Fibroblast of lung (primary cell): ENCODE data around the gene CCDC182. TPM values are rescaled to one million over a fixed set of nuclear protein-coding genes. Genes with fewer than 3 reads are reported as not detected.

Experiments
- DNase-seq, 2 donors: peaks; one replicate each; pipeline versions ENCODE4 v3.0.0 to v3.0.0-alpha.2; 2010; ENCODE audit warnings: low read depth in 2 of 2
- H2AFZ ChIP-seq: 2 replicates; pipeline ENCODE4 v1.5.1; 2012; ENCODE audit warnings: low read length, control low read depth, inconsistent platforms
- H3K27ac ChIP-seq: 2 replicates; pipeline ENCODE4 v1.5.1; 2011; ENCODE audit warnings: low read length, control low read depth; ENCODE audit not compliant: insufficient read depth
- H3K27me3 ChIP-seq: 2 replicates; pipeline ENCODE4 v1.5.1; 2011; ENCODE audit warnings: mild to moderate bottlenecking, low read length; ENCODE audit not compliant: control insufficient read depth, insufficient read depth
- H3K36me3 ChIP-seq: 2 replicates; pipeline ENCODE4 v1.5.1; 2011; ENCODE audit warnings: low read length; ENCODE audit not compliant: control insufficient read depth, insufficient read depth
- H3K4me1 ChIP-seq: 2 replicates; pipeline ENCODE4 v1.5.1; 2011; ENCODE audit warnings: low read length; ENCODE audit not compliant: control insufficient read depth, insufficient read depth; ENCODE audit errors: extremely low read depth
- H3K4me2 ChIP-seq: 2 replicates; pipeline ENCODE4 v1.5.1; 2011; ENCODE audit warnings: low read length, control low read depth; ENCODE audit not compliant: insufficient read depth; ENCODE audit errors: extremely low read depth
- H3K4me3 ChIP-seq, 4 experiments: fragments of 200-600 bp in 1 of 4; sonication (generic) in 1 of 4; replicated peaks in 1 of 4; 2 replicates each; pipeline ENCODE4 v1.5.1; 2011 to 2016; ENCODE audit warnings: low read length in 4 of 4, low read depth in 3 of 4, mild to moderate bottlenecking in 3 of 4, control low read depth in 2 of 4, inconsistent platforms in 1 of 4, mixed read lengths in 1 of 4; ENCODE audit not compliant: insufficient read depth in 1 of 4; ENCODE audit errors: control extremely low read depth in 1 of 4
- H3K79me2 ChIP-seq: 2 replicates; pipeline ENCODE4 v1.5.1; 2012; ENCODE audit warnings: mild to moderate bottlenecking, low read length, inconsistent platforms; ENCODE audit not compliant: control insufficient read depth, insufficient read depth
- H3K9ac ChIP-seq: 2 replicates; pipeline ENCODE4 v1.5.1; 2011; ENCODE audit warnings: mild to moderate bottlenecking, low read length, control low read depth; ENCODE audit not compliant: insufficient read depth
- H3K9me3 ChIP-seq: 2 replicates; pipeline ENCODE4 v1.5.1; 2012; ENCODE audit warnings: low read depth, low read length; ENCODE audit not compliant: control insufficient read depth, insufficient read depth
- H4K20me1 ChIP-seq: 2 replicates; pipeline ENCODE4 v1.5.1; 2011; ENCODE audit warnings: low read length; ENCODE audit not compliant: control insufficient read depth, insufficient read depth; ENCODE audit errors: extremely low read depth
- EZH2 ChIP-seq: IDR thresholded peaks from 2 replicates; pipeline ENCODE4 v1.5.1; 2012; ENCODE audit warnings: low read length, control low read depth, mild to moderate bottlenecking; ENCODE audit errors: missing control alignments
- polyA minus RNA-seq: library from RNA; depleted of rRNA, polyadenylated mRNA; stranded (reverse); fragments of >200 nt; gene quantifications from 2 replicates; pipeline ENCODE4 v1.2.3, GENCODE V29; 2011; ENCODE audit warnings: low replicate concordance
- polyA plus RNA-seq, 2 donors: library from polyadenylated mRNA; depleted of rRNA in 1 of 2; stranded (reverse) in 1 of 2; unstranded in 1 of 2; fragments of >200 nt; gene quantifications; 2 replicates each; pipeline ENCODE4 v1.2.1, GENCODE V29; 2011 to 2012; ENCODE audit warnings: missing spikeins in 1 of 2
- total RNA-seq: library from RNA; depleted of rRNA; stranded (reverse); fragments of >200 nt; gene quantifications from 2 replicates; pipeline ENCODE4 v1.2.1, GENCODE V29; 2014
- TF ChIP-seq, protein P1 (sequence below), 2 donors: IDR thresholded peaks in 1 of 2; conservative IDR thresholded peaks in 1 of 2; 1 replicate in 1 of 2; 2 replicates in 1 of 2; pipeline ENCODE4 v1.5.1; 2011 to 2012; ENCODE audit warnings: low read length in 2 of 2, control low read depth in 1 of 2, inconsistent platforms in 1 of 2, low read depth in 1 of 2, mild to moderate bottlenecking in 1 of 2

Gene CCDC182
- total RNA-seq (not detected in 2 replicates), polyA plus RNA-seq (not detected in 2 replicates), polyA minus RNA-seq (not detected in 2 replicates)
- not detected in 2 replicates for polyA plus RNA-seq (2012)

GRCh38 chr17:57745242-57745641, at the start of gene CCDC182:
Gene CCDC182 (minus strand): TSS chr17:57745299. CDS start chr17:57745272, 27 bp downstream.
- TF ChIP-seq EZH2 = no peak
- TF ChIP-seq, protein P1, sequence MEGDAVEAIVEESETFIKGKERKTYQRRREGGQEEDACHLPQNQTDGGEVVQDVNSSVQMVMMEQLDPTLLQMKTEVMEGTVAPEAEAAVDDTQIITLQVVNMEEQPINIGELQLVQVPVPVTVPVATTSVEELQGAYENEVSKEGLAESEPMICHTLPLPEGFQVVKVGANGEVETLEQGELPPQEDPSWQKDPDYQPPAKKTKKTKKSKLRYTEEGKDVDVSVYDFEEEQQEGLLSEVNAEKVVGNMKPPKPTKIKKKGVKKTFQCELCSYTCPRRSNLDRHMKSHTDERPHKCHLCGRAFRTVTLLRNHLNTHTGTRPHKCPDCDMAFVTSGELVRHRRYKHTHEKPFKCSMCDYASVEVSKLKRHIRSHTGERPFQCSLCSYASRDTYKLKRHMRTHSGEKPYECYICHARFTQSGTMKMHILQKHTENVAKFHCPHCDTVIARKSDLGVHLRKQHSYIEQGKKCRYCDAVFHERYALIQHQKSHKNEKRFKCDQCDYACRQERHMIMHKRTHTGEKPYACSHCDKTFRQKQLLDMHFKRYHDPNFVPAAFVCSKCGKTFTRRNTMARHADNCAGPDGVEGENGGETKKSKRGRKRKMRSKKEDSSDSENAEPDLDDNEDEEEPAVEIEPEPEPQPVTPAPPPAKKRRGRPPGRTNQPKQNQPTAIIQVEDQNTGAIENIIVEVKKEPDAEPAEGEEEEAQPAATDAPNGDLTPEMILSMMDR (conservative IDR thresholded peaks at IDR 0.05 in 1 of 2, IDR thresholded peaks at IDR 0.05 in 1 of 2; ENCODE audit: low read depth in 1 of 2, low read length in 2 of 2) = no peak
- H4K20me1 ChIP-seq = no peaks in the 10 kb centered on the region

GRCh38 chr17:57794841-57795240, 49.7 kb upstream of the CCDC182 start:
- Histone ChIP-seq H3K36me3 (no peaks in the 10 kb centered on the region), H3K9me3 (no peaks in the 10 kb centered on the region), H3K27ac (no peak overlapping the region), H3K4me1 (no peaks in the 10 kb centered on the region), H3K4me3 (no peak overlapping the region), H2AFZ (no peak overlapping the region), H3K27me3 (no peaks in the 10 kb centered on the region), H3K4me2 (no peak overlapping the region), H3K79me2 (no peaks in the 10 kb centered on the region), H3K9ac (no peak overlapping the region), H4K20me1 (no peaks in the 10 kb centered on the region)
- DNase-seq = no peak
- no peak for TF ChIP-seq EZH2
- TF ChIP-seq, protein P1 (conservative IDR thresholded peaks at IDR 0.05 in 1 of 2, IDR thresholded peaks at IDR 0.05 in 1 of 2; ENCODE audit: low read depth in 1 of 2, low read length in 2 of 2) = no peak

More at GRCh38 chr17:57745242-57745641, at the start of gene CCDC182:
- H3K27ac ChIP-seq = no peak within 1 kb of the TSS
- no peaks in the 10 kb centered on the region for H3K79me2 ChIP-seq
- no peak within 1 kb of the TSS for H3K4me3 ChIP-seq
- DNase-seq = no peak
- H2AFZ ChIP-seq = no peak within 1 kb of the TSS
- H3K9ac ChIP-seq = no peak within 1 kb of the TSS
- H3K4me1 ChIP-seq = no peaks in the 10 kb centered on the region
- H3K36me3 ChIP-seq = no peaks in the 10 kb centered on the region
- no peaks in the 10 kb centered on the region for H3K9me3 ChIP-seq
- H3K27me3 ChIP-seq = peaks cover 6% of the 10 kb centered on the region
- no peak within 1 kb of the TSS for H3K4me2 ChIP-seq

DNA sequence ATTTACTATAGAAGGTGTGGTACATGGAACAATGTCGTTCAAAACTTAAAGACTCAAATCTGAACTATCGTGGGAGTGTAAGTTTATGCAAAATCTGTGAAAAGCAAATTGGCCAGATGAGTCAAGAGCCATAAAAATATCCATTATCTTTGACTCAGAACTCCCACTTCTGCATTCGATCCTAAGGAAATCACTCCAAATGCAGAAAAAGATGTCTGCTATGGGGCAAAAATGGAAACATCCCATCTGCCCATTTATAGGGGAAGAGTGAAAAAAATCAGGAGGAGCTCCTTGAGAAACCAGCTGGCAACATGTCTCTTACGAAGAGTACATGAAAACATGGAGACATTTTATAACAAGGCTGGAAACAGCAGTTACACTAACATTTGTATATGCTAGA, 43.6 kb upstream of the CCDC182 start:
- H2AFZ ChIP-seq = no peak overlapping the region
- DNase-seq = no peak
- no peaks in the 10 kb centered on the region for H3K36me3 ChIP-seq
- no peak overlapping the region for H3K9ac ChIP-seq
- no peaks in the 10 kb centered on the region for H4K20me1 ChIP-seq
- no peak overlapping the region for H3K4me2 ChIP-seq
- no peak overlapping the region for H3K4me3 ChIP-seq
- H3K4me1 ChIP-seq = no peaks in the 10 kb centered on the region
- H3K27me3 ChIP-seq = no peaks in the 10 kb centered on the region
- TF ChIP-seq, protein P1 (conservative IDR thresholded peaks at IDR 0.05 in 1 of 2, IDR thresholded peaks at IDR 0.05 in 1 of 2; ENCODE audit: low read depth in 1 of 2, low read length in 2 of 2) = no peak
- TF ChIP-seq EZH2 = no peak
- no peaks in the 10 kb centered on the region for H3K9me3 ChIP-seq
- no peak overlapping the region for H3K27ac ChIP-seq
- H3K79me2 ChIP-seq = no peaks in the 10 kb centered on the region
